ENCODE data around the gene CRKL. TPM values are rescaled to one million over a fixed set of nuclear protein-coding genes. Genes with fewer than 3 reads are reported as not detected.
"Not testable (repeated sequence)": the region's sequence is repeated elsewhere in the genome, so short reads cannot be mapped to it uniquely, and the experiment has no call there.

The CRKL gene
- total RNA-seq, 2 donors from 2014 or later = 42.1 to 45.2 TPM

DNA sequence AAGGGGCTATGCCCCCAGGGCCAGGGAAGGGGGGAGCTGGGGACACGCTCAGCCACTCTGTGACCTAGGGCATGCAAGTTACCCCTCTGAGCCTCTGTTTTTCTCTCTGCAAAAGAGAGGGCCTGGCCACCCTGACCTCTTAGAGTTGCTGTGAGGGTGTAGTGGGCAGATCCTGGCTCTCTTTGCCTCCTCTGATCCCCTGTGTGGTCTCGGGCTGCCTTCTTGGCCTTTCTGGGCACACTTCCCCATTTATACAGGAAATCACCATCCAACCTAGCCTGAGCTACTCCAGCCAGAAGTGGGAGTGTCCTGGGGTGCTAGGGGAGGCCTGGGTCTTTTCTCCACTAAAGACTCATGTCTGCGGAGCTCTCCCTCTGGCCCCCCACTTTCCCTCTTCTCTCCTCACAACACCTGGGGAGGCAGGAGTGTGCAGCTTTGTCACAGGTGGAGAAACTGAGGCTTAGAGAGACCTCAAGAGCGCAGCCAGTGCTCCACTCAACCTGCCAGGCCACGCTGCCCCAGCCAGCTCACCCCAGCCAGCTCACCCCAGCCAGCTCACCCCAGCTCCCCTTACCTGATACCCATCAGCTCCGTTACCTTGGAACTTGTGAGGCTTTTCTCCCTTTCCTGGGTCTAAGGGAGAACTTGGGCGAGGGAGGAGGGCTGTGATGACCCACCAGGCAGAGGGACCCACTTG, 51.2 kb downstream of the CRKL start:
- ATAC-seq (ENCODE audit: insufficient number of reproducible peaks, low FRiP score, low read depth) = no peak
- H3K27ac ChIP-seq = no peak overlapping the region
- H3K27me3 ChIP-seq (replicated peaks; ENCODE audit: insufficient read depth) = no peaks in the 10 kb centered on the region
- H3K36me3 ChIP-seq = no peaks in the 10 kb centered on the region
- H3K4me3 ChIP-seq = no peak overlapping the region
- peaks cover 3 to 10% of the 10 kb centered on the region in 2 donors for H3K4me1 ChIP-seq (ENCODE audit: control insufficient read depth in 1 of 2, low read depth in 2 of 2)
- TF ChIP-seq, protein P1, sequence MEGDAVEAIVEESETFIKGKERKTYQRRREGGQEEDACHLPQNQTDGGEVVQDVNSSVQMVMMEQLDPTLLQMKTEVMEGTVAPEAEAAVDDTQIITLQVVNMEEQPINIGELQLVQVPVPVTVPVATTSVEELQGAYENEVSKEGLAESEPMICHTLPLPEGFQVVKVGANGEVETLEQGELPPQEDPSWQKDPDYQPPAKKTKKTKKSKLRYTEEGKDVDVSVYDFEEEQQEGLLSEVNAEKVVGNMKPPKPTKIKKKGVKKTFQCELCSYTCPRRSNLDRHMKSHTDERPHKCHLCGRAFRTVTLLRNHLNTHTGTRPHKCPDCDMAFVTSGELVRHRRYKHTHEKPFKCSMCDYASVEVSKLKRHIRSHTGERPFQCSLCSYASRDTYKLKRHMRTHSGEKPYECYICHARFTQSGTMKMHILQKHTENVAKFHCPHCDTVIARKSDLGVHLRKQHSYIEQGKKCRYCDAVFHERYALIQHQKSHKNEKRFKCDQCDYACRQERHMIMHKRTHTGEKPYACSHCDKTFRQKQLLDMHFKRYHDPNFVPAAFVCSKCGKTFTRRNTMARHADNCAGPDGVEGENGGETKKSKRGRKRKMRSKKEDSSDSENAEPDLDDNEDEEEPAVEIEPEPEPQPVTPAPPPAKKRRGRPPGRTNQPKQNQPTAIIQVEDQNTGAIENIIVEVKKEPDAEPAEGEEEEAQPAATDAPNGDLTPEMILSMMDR (IDR thresholded peaks at IDR 0.05) = no peak
- no peaks in the 10 kb centered on the region for H3K9me3 ChIP-seq
- no peak for DNase-seq (ENCODE audit: low spot score)

DNA sequence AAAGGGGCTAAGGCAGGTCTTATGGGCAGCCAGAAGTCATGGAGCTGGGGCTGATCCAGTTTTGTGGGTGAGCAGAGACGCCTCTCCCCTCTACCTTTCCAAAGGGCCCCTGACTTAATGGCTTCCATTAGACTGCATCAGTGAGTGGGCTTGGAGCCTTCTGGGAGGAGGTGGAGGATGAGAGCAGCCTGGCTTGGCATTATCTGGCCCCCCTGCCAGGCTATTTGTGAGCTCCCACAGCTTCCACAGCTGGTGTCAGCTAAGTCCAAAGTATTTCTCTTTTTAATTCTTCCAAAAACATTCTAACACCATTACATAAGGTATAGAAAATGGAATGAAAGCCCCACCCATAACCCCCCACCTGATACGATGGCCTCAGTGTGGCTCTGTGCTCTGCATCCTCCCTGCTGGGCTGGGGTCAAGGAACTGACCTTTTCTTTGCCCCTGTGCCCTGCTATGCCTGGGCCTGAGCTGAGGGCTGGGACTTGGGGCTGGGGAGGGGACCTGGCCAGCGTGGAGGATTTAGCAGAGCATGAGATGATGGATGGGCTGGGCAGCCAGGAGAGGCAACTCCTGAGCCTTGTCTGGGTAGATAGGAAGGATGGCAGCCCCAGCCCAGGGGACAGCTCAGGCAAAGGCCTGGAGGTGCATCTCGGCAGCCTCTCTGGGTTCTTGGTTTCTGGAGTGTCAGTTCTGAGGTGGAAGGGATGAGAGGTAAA, 53.9 kb downstream of the CRKL start:
- Histone ChIP-seq H3K36me3 (no peaks in the 10 kb centered on the region), H3K4me3 (no peak overlapping the region), H3K27ac (no peak overlapping the region), H3K27me3 (replicated peaks; ENCODE audit: insufficient read depth) (no peaks in the 10 kb centered on the region), H3K9me3 (no peaks in the 10 kb centered on the region), H3K4me1 (ENCODE audit: control insufficient read depth in 1 of 2, low read depth in 2 of 2) (no peaks in the 10 kb centered on the region)
- no peak for DNase-seq (ENCODE audit: low spot score)
- no peak for ATAC-seq (ENCODE audit: insufficient number of reproducible peaks, low FRiP score, low read depth)
- TF ChIP-seq, protein P1 (IDR thresholded peaks at IDR 0.05) = no peak

DNA sequence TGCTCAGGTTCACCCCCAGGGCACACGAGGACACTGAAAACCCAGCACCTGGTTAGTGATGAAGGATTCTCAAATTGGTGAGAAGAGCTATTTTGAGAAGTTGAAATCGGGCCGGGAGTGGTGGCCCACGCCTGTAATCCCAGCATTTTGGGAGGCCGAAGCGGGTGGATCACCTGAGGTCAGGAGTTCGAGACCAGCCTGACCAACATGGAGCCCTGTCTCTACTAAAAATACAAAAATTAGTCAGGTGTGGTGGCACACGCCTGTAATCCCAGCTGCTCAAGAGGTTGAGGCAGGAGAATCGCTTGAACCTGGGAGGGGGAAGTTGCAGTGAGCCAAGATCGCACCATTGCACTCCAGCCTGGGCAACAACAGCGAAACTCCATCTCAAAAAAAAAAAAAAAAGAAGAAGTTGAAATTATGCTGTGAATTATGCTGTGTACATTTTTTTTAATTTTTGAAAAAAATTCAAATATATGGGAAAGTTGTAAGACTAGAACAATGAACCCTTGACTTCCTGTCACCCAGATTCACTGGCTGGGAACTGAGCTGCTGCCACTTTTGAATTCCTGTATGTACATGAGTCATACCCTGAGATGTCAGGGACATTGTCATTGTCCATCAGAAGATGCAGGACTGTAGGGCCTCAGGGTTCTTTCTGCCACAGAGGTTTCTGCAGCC, 54.9 kb downstream of the CRKL start:
- H3K27me3 ChIP-seq (replicated peaks; ENCODE audit: insufficient read depth); H3K4me3 ChIP-seq; H3K27ac ChIP-seq; H3K36me3 ChIP-seq; H3K9me3 ChIP-seq; H3K4me1 ChIP-seq (ENCODE audit: control insufficient read depth in 1 of 2, low read depth in 2 of 2); ATAC-seq (ENCODE audit: insufficient number of reproducible peaks, low FRiP score, low read depth); DNase-seq (ENCODE audit: low spot score): not testable (repeated sequence)

DNA sequence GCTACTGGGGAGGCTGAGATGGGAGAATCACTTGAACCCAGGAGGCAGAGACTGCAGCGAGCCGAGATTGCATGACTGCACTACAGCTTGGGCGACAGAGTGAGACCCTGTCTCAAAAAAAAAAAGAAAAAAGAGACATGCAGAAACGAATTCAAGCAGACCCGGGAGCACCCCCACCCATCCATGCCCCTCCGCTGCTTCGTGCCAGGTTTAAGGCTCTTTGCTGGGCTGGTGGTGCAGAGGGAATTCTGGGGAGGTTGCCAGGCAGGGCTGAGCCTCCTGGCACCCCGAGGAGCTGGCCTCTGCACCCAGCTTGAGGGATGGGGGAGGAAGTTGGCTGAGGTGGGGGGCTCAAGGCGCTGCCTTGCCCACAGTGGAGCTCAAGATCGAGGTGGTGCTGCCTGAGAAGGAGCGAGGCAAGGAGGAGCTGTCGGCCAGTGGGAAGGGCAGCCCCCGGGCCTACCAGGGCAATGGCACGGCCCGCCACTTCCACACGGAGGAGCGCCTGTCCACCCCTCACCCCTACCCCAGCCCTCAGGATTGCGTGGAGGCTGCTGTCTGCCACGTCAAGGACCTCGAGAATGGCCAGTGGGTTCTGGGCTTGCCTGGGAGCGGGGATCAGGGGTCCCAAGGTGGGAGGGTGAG, 55.8 kb downstream of the CRKL start:
- DNase-seq (ENCODE audit: low spot score) = no peak
- H3K27ac ChIP-seq = no peak overlapping the region
- no peaks in the 10 kb centered on the region for H3K27me3 ChIP-seq (replicated peaks; ENCODE audit: insufficient read depth)
- no peak for ATAC-seq (ENCODE audit: insufficient number of reproducible peaks, low FRiP score, low read depth)
- no peaks in the 10 kb centered on the region for H3K9me3 ChIP-seq
- H3K4me3 ChIP-seq = no peak overlapping the region
- H3K36me3 ChIP-seq = no peaks in the 10 kb centered on the region
- TF ChIP-seq, protein P1 (IDR thresholded peaks at IDR 0.05) = no peak
- H3K4me1 ChIP-seq (ENCODE audit: control insufficient read depth in 1 of 2, low read depth in 2 of 2) = no peaks in the 10 kb centered on the region

DNA sequence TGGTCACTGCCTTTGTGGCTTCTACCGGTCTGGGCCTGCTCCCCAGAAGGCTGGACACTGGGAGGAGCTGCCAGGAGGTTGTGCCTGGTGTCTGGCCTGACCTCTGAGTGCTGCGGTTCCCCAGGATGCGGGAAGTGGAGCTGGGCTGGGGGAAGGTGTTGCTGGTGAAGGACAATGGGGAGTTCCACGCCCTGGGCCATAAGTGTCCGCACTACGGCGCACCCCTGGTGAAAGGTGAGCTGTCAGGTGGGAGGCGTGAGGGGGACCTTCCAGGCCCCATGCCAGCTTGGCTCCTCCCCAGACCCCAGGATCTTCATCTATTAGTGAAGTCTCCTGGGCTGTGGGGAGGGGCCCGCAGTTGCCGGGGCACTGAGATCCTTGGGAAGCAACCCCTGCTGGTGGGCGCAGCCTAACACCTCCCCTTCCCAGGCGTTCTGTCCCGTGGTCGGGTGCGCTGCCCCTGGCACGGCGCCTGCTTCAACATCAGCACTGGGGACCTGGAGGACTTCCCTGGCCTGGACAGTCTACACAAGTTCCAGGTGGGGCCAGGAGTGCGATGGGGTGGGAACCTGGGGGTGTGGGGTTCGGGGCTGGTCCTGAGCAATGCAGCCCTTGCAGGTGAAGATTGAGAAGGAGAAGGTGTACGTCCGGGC, 56.6 kb downstream of the CRKL start:
- Histone ChIP-seq H3K9me3 (peaks cover 5% of the 10 kb centered on the region), H3K4me1 (ENCODE audit: control insufficient read depth in 1 of 2, low read depth in 2 of 2) (no peaks in the 10 kb centered on the region), H3K27me3 (replicated peaks; ENCODE audit: insufficient read depth) (no peaks in the 10 kb centered on the region), H3K4me3 (no peak overlapping the region), H3K36me3 (no peaks in the 10 kb centered on the region), H3K27ac (no peak overlapping the region)
- TF ChIP-seq, protein P1 (IDR thresholded peaks at IDR 0.05) = no peak
- no peak for ATAC-seq (ENCODE audit: insufficient number of reproducible peaks, low FRiP score, low read depth)
- DNase-seq (ENCODE audit: low spot score) = no peak
